Natural killer cell treated with Interleukin-12 subunit alpha and Interleukin-12 subunit beta and Interleukin-15 and Interleukin-18, amount 100 ng/mL, for 72 hours (primary cell): ENCODE data around the gene RGL3. TPM values are rescaled to one million over a fixed set of nuclear protein-coding genes. Genes with fewer than 3 reads are reported as not detected.
"Not testable (repeated sequence)": the region's sequence is repeated elsewhere in the genome, so short reads cannot be mapped to it uniquely, and the experiment has no call there.

Source experiments
- ATAC-seq, 2 donors: fragments of 150-1000 bp; cut with Tn5 transposase in 1 of 2; sonication (Bioruptor Pico), chemical (Tn5 transposase) in 1 of 2; 2 replicates each; pipeline ENCODE4 v1.10.0; 2021
- DNase-seq: peaks from one replicate; pipeline ENCODE4 v3.0.0; 2022; ENCODE audit warnings: low spot score
- H3K27ac Mint-ChIP-seq, 2 donors: 1 replicate in 1 of 2; 2 replicates in 1 of 2; pipeline ENCODE4 v1.8.0; 2022; ENCODE audit warnings: mixed read lengths in 2 of 2, mild to moderate bottlenecking in 1 of 2, moderate library complexity in 1 of 2
- H3K27me3 Mint-ChIP-seq, 2 donors: 1 replicate in 1 of 2; 2 replicates in 1 of 2; pipeline ENCODE4 v1.8.0; 2022; ENCODE audit warnings: mixed read lengths in 2 of 2
- H3K36me3 Mint-ChIP-seq: one replicate; pipeline ENCODE4 v1.8.0; 2022; ENCODE audit warnings: mixed read lengths
- H3K4me1 Mint-ChIP-seq, 2 donors: 1 replicate in 1 of 2; 2 replicates in 1 of 2; pipeline ENCODE4 v1.8.0; 2022; ENCODE audit warnings: low read depth in 2 of 2, mixed read lengths in 2 of 2, mild to moderate bottlenecking in 1 of 2
- H3K4me3 Mint-ChIP-seq: one replicate; pipeline ENCODE4 v1.8.0; 2022; ENCODE audit warnings: mixed read lengths
- H3K9me3 Mint-ChIP-seq: 2 replicates; pipeline ENCODE4 v1.8.0; 2022; ENCODE audit warnings: mixed read lengths
- total RNA-seq, 2 donors: library from RNA; stranded (reverse); gene quantifications; one replicate each; pipeline ENCODE4 v1.2.3, GENCODE V29; 2022

Gene RGL3
- total RNA-seq, 2 donors from 2014 or later, result not detected

DNA sequence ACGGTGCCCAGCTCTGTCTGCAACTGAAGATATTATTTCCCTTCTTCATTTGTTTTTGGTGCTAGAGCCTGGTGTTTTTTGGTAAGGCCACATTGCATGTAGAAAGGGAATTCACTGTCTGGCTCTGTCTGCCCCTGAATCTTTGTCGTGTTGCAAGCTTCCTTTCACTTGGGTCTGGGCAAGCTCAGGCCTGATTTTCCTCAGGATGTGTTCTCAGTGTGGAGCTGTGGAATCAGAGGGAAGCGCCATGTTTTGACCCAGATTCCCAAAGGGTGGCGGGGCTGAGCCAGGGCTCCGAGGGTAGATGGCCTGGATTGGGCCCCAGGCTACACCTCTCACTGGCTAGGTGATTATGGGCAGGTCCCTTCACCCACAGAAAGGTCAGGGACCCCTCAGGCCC is 24.9 kb upstream of the RGL3 start:
- H3K36me3 Mint-ChIP-seq, result peaks cover 7% of the 10 kb centered on the region
- ATAC-seq (no peak), DNase-seq (no peak)
- no peaks in the 10 kb centered on the region for H3K9me3 Mint-ChIP-seq
- no peak overlapping the region for H3K27ac Mint-ChIP-seq
- peaks cover 10 to 11% of the 10 kb centered on the region in 2 donors for H3K4me1 Mint-ChIP-seq
- H3K27me3 Mint-ChIP-seq, result no peaks in the 10 kb centered on the region
- H3K4me3 Mint-ChIP-seq, result no peak overlapping the region

DNA sequence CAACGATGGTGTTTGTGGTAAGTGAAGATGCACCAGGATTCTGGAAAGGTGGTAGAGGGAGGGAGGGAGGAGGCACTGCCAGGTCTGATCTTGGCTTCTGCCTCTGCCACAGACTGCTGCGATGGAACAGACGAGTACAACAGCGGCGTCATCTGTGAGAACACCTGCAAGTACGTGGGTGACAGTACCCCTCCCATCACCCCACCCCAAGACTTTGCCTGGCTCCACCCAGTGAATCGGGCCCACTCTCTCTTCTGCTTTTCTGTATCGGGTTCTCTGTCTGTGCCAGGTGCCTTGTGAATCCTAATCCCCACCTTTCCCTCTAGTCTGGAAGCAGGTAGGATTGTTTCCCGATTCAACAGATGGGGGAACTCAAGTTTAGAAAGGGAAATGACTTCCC is 18.8 kb upstream of the RGL3 start:
- H3K27ac Mint-ChIP-seq, result no peak overlapping the region

DNA sequence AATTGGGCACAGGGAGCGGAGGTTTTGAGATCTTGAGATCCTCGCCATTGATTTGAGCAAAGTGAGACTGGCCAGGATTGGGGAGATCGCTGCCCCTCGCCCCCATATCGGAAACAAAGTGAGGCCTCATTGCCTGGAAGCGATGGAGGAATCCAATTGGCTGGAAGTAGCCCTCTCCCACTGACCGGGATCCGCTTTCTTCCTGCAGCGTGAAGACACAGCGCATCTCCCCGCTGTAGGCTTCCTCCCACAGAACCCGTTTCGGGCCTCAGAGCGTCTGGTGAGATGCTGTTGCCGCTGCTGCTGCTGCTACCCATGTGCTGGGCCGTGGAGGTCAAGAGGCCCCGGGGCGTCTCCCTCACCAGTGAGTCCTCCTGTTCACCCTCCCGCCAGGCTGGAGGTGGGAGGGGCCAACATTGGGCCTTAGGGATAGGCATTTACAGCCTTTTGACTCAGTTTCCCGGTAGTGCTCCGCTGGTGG is 16.8 kb upstream of the RGL3 start:
- H3K36me3 Mint-ChIP-seq, result no peaks in the 10 kb centered on the region
- ATAC-seq, result no peak
- H3K4me3 Mint-ChIP-seq, result peak overlapping the region; percentile 100
- peak overlapping the region; percentile 93 to 98 for H3K27ac Mint-ChIP-seq
- peak; percentile 56 for DNase-seq
- H3K27me3 Mint-ChIP-seq, result no peaks in the 10 kb centered on the region
- H3K4me1 Mint-ChIP-seq, result peaks cover 21 to 29% of the 10 kb centered on the region in 2 donors
- H3K9me3 Mint-ChIP-seq, result no peaks in the 10 kb centered on the region

More for the DNA sequence above, 18.8 kb upstream of the RGL3 start:
- ATAC-seq (no peak), DNase-seq (no peak)
- Mint-ChIP-seq H3K36me3 (peaks cover 7% of the 10 kb centered on the region), H3K9me3 (no peaks in the 10 kb centered on the region), H3K4me3 (peak overlapping the region; percentile 65), H3K27me3 (no peaks in the 10 kb centered on the region), H3K4me1 (peaks cover 30 to 38% of the 10 kb centered on the region in 2 donors)

DNA sequence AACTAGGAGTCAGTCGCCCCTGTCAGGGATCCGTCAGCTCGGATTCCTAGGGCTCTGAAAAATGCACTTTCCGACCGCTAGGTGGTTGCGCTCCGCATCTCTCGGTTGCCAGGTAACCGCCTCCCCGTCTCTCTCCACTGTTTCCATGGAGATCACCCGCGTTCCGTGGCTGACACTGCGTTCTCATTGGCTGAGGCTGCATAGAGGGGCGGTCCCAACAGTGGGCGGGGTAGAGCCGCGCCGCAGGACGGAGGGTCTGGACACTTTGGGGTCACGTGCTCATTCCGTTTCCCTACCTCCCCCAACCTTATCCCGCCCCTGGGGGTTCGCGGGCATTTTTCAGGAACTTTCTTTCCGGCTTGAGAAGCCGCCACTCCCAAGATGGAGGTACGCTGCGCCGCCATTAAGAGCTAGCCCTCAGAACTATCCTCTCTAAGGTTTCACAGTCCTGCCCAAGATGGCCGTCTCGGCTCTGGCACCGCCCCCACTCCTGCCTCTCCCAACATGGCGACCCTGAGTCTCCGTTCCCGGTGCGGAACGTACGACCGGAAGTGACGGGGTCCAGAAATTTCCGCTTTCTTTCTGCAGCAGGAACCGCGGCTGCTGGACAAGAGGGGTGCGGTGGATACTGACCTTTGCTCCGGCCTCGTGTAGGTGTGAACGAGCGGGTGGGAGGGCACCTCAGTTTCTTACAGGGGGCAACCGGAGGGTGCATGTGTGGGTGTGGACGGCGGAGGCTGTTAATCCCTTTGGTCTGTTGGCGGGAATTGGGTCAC is 16.1 kb upstream of the RGL3 start, which contains the start of the genes ODAD3 and PRKCSH:
Gene ODAD3, minus strand, starts transcription at position 65 of the 776 bp plus-strand sequence. CDS start 105 bp downstream, outside the sequence.
Gene PRKCSH, plus strand, starts transcription at position 579 of the 776 bp plus-strand sequence. CDS start 483 bp downstream, outside the sequence.
- peak within 1 kb of the TSS; percentile 100 for H3K4me3 Mint-ChIP-seq
- DNase-seq, result peak; percentile 99
- H3K36me3 Mint-ChIP-seq, result no peaks in the 10 kb centered on the region
- peak; percentile 97 for ATAC-seq
- peaks cover 20 to 28% of the 10 kb centered on the region in 2 donors for H3K4me1 Mint-ChIP-seq
- peak within 1 kb of the TSS; percentile 93 to 98 for H3K27ac Mint-ChIP-seq
- no peaks in the 10 kb centered on the region for H3K9me3 Mint-ChIP-seq
- H3K27me3 Mint-ChIP-seq, result no peaks in the 10 kb centered on the region

DNA sequence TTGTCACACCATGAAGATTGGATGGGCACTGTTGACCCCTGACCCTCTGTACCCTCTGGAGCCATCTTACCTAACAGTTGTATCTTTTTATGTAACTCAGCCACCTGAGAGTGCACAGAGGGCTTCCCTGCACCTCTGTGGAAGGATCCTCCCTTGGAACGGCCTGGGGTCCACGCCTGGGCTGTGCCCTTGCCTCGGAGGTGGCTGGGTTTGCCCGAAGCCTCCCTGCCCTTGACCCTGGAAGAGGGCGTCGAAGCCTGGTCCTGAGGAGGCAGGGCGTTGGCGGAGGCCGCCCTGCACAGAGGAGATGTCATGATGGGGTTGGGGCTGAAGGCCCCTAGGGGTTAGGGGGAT is 15.6 kb upstream of the RGL3 start:
- ATAC-seq, result peak in 1 of 2 donors; percentile 15

DNA sequence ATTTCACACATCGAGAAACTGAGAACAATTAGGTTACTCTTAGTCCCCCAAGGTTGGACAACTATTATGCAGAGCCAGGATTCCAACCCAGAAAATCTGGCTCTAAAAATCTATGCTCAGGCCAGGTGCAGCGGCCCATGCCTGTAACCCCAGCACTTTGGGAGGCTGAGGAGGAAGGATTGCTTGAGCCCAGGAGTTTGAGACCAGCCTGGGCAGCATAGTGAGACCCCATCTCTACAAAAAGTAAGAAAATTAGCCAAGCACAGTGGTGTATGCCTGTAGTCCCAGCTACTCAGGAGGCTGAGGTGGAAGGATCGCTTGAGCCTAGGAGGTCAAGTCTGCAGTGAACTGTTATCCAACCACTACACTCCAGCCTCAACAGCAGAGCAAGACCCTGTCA is 14.4 kb upstream of the RGL3 start:
- not testable (repeated sequence) for H3K27ac Mint-ChIP-seq, DNase-seq, H3K9me3 Mint-ChIP-seq, H3K4me3 Mint-ChIP-seq, H3K27me3 Mint-ChIP-seq, H3K36me3 Mint-ChIP-seq, ATAC-seq
- H3K4me1 Mint-ChIP-seq, result peaks cover 20 to 28% of the 10 kb centered on the region in 2 donors

More for the DNA sequence above, 15.6 kb upstream of the RGL3 start:
- Mint-ChIP-seq H3K27ac (peak overlapping the region; percentile 93 to 98), H3K4me3 (peak overlapping the region; percentile 100), H3K9me3 (no peaks in the 10 kb centered on the region), H3K27me3 (no peaks in the 10 kb centered on the region), H3K4me1 (peaks cover 20 to 28% of the 10 kb centered on the region in 2 donors), H3K36me3 (no peaks in the 10 kb centered on the region)
- DNase-seq, result no peak

DNA sequence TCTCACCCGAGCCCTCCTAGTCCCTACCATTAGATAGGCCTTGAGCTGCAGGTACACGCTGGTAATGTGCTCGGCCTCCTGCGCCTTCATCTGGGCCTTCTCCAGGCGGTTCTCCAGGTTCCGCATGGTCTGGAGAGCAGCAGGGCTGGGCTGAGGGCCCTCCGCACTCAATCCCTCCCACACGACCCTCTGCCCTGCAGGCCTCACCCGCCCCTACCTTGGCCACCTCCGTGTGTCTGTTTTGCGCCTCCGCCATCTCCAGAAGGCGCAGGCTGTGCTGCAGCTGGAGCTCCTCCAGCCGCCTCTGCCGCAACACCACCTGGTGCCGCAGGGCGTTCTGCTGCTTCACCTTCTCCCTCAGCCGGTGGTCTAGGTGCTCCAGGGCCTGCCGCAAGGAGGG is 7.5 kb upstream of the RGL3 start:
- no peaks in the 10 kb centered on the region for H3K9me3 Mint-ChIP-seq
- H3K4me1 Mint-ChIP-seq, result peaks cover 14 to 17% of the 10 kb centered on the region in 2 donors
- no peak overlapping the region for H3K4me3 Mint-ChIP-seq
- peak; percentile 34 for DNase-seq
- no peak for ATAC-seq
- no peaks in the 10 kb centered on the region for H3K36me3 Mint-ChIP-seq
- H3K27me3 Mint-ChIP-seq, result peaks cover 13 to 14% of the 10 kb centered on the region in 2 donors
- H3K27ac Mint-ChIP-seq, result no peak overlapping the region

DNA sequence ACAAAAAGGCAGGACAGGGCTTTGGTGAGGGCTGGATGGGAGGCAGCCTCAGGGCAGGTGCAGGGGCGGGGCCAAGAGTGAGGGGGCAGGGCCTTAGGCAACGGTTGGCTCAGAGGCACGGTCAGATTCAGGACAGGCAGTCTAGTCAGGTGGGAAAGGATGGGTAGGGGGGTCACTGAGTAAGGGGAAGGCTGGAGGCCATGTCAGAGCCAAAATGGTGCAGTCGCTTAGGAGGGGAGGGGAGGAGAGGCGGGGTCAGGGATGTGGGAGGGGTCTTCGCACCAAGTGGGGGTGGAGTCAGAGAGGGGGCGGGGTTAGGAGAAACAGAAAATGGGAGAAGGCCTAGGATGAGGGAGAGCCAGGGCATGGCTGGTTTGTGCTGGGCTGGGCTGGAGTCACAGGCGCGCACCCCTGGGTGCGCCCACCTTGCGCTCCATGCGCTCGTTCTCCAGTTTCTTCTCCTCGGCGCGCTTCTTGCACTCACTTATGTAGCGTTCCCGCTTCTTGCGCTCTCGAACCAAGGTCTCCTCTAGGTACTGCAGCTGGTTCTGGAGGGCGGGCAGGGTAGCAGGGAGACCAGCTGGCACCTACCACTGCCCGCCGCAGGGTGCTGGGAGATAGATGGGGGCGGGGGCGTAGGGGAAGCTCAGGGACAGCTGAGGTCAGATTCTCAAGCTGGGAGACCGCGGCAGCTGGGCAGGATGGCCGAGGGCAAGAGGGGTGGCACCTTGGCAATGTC is 6.8 kb upstream of the RGL3 start:
- ATAC-seq, result no peak
- DNase-seq, result peak; percentile 44
- Mint-ChIP-seq H3K4me1 (peaks cover 20 to 25% of the 10 kb centered on the region in 2 donors), H3K9me3 (no peaks in the 10 kb centered on the region), H3K36me3 (no peaks in the 10 kb centered on the region), H3K27me3 (peaks cover 18 to 21% of the 10 kb centered on the region in 2 donors), H3K27ac (no peak overlapping the region), H3K4me3 (no peak overlapping the region)

DNA sequence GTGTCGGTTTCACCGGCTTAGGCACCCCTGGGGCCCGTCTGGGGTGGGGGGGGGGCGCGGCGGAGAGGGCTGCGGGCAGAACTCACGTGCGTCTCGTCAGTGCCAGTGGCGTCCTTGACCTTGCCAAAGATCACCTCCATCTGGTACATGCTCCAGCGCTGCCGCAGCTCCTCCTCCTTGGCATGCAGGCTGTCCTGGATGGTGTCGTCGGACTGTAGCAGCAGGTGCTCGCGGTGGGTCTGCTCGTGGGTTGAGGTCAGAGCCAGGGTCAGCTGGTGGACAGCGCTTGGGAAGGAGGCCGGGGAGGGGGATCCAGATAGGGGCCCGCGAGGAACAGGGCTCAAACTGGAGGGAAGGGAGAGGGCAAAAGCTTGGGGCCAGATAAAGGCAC is 4.7 kb upstream of the RGL3 start:
- Mint-ChIP-seq H3K4me3 (no peak overlapping the region), H3K27ac (no peak overlapping the region), H3K36me3 (no peaks in the 10 kb centered on the region), H3K27me3 (peaks cover 22 to 28% of the 10 kb centered on the region in 2 donors), H3K9me3 (no peaks in the 10 kb centered on the region), H3K4me1 (peaks cover 25 to 28% of the 10 kb centered on the region in 2 donors)
- DNase-seq (peak; percentile 58), ATAC-seq (no peak)

DNA sequence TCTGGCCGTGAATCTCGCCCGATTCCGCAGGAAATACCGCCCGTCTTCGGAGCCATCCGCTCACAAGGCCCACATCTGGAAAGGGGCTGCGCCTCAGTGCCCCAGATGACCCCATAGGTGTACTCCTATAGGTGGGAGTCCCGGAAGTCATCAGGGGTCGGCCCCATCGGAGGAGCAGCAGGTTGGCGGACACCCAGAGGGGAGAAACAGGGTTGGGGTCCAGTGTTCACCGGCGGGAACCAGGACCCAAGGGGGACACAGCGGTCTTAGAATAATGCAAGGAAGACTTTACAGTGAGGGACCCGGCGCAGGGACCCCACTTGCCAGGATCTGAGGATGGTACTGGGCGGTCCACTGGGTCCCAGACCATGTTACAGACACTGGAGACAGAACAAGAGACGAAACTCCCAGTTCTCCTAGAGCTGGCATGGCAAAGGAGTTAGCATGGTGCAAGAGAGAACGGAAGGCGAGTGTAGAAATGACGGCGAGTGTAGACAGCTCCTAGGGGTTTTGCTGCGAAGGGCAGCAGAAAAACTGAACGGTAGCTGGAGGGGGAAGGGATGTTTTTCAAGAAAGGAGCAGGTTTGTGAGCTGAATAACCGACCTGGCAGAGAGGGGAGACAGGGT is 4.2 kb upstream of the RGL3 start:
- H3K9me3 Mint-ChIP-seq, result no peaks in the 10 kb centered on the region
- no peak overlapping the region for H3K27ac Mint-ChIP-seq
- peaks cover 24 to 33% of the 10 kb centered on the region in 2 donors for H3K27me3 Mint-ChIP-seq
- peak; percentile 58 for DNase-seq
- ATAC-seq, result no peak
- H3K36me3 Mint-ChIP-seq, result no peaks in the 10 kb centered on the region
- peaks cover 25 to 28% of the 10 kb centered on the region in 2 donors for H3K4me1 Mint-ChIP-seq
- peak overlapping the region; percentile 63 for H3K4me3 Mint-ChIP-seq

DNA sequence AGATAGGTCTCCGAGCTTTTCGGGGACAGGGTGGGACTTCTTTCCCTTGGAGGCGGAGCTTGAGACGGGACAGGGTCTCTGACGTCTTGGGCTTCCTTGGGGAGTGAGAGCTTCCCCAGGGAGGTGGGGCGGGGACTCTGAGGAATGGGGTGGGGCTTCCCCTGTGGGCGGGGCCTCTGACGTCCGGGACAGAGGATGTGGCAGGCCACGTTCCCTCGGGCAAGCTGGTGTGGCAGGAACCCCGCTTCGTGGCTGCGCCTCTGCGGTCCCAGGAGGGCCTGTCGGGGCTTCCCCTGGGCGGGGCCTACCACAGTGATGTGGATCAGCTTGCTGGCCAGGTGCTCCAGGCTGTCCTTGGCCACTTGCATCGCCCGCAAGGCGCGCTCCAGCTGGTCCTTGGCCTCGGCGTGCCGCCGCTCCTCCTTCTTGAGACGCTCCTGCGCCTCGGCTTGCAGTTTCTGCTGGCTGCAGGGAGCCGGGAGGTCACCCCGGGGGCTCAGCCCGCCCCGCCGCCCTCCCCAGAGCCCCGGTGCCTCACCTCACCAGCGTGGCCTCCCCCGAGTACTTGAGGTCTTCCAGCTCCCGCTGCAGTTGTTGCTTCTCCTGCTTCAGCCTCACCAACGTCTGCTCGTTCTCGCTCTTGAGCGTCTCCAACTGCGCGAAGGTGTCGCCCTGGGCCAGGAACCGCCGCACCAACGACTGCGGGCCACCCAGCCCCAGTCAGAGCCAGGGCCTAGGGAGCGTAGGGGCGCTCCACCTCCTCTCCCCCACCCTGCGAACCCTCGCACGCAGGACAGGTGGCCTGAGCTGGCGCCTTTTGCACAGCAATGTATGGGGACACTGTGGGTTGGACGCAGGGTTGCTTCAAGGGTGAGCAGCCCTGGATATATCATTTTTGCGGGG is 3.3 kb upstream of the RGL3 start:
- Mint-ChIP-seq H3K36me3 (no peaks in the 10 kb centered on the region), H3K4me3 (peak overlapping the region; percentile 63), H3K4me1 (peaks cover 25 to 28% of the 10 kb centered on the region in 2 donors), H3K9me3 (no peaks in the 10 kb centered on the region), H3K27me3 (peaks cover 31 to 42% of the 10 kb centered on the region in 2 donors), H3K27ac (no peak overlapping the region)
- peak; percentile 78 to 89 for ATAC-seq
- peak; percentile 88 for DNase-seq

DNA sequence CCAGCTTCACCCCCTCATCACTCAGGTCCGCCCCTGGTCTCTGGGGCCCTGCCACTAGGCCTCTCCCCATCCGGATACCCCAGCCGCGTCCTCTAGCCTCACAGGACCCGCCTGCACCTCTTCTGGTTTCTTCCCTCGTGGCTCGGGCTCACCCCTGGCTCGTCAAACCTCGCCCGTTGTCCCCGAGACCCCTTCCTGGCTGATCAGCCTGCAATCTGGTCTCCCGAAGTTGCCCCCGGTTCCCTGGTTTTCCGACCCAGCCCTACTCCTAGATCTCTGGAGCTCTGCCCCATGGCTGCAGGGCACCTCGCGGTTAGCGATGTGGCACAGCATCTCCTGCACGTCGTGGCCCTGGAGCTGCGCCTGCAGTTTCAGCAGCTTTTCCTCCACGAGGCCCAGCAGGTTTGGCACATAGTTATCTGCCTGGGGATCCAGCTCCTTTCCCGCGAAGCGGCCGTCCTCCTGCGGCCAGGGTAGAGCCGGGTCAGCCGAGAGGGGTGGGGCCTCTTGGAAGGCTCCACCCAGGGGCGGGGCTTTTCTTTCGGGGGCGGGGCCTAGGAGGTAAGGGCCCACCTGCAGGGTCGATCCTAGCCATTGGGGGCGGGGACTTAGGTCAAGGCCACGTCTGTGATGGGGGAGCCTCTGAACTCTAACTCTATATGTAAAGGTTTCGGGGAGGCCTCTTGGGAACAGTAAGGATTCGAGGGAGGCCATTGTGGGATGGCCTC is 2.4 kb upstream of the RGL3 start:
- Mint-ChIP-seq H3K27me3 (peaks cover 32 to 46% of the 10 kb centered on the region in 2 donors), H3K36me3 (no peaks in the 10 kb centered on the region), H3K27ac (peak overlapping the region in 1 of 2 donors; percentile 21), H3K4me1 (peaks cover 25 to 28% of the 10 kb centered on the region in 2 donors), H3K9me3 (no peaks in the 10 kb centered on the region), H3K4me3 (peak overlapping the region; percentile 63)
- DNase-seq (peak; percentile 69), ATAC-seq (peak; percentile 66 to 83)
